A549 (cell line): ENCODE measurements around the gene KDM4B. TPM values are rescaled to one million over a fixed set of nuclear protein-coding genes. Genes with fewer than 3 reads are reported as not detected.

ENCODE experiments used
- ATAC-seq, 2 experiments: fragments of 200-7000 bp in 1 of 2; fragments of >200 bp in 1 of 2; cut with Nextera tagmentation in 1 of 2; cut with Tn5 transposase in 1 of 2; 3 replicates each; pipeline versions ENCODE4 v1.8.0 to v1.9.1; 2018 to 2020; ENCODE audit warnings: mild to moderate bottlenecking in 1 of 2, moderate library complexity in 1 of 2
- CTCF ChIA-PET: fragments of 300-600 bp; sonication (Branson Sonifier 250); formaldehyde crosslinking; extraction: SDS; loops from one replicate; lab custom pipeline; 2021; ENCODE audit warnings: antibody characterized with exemption, inconsistent platforms; lab: Yijun Ruan, JAX
- POLR2A ChIA-PET: fragments of 350-600 bp; formaldehyde crosslinking; extraction: SDS; loops from one replicate; lab custom pipeline; 2021; ENCODE audit warnings: antibody characterized with exemption, inconsistent platforms; lab: Yijun Ruan, JAX
- DNase-seq, 2 experiments: peaks; one replicate each; pipeline versions ENCODE4 v3.0.0 to v3.0.0-alpha.2; 2011 to 2016; ENCODE audit warnings: low read depth in 1 of 2, low spot score in 1 of 2
- FAIRE-seq: peaks from 2 replicates; lab custom pipeline; 2011; peaks lifted over from hg19 to GRCh38; lab: Jason Lieb, UNC
- H3K27ac ChIP-seq, 2 experiments: fragments of >200 bp; sonication (Bioruptor Twin); formaldehyde crosslinking; 3 replicates each; pipeline ENCODE4 v1.5.1; 2016 to 2017
- H3K4me1 ChIP-seq: fragments of >200 bp; sonication (Bioruptor Twin); formaldehyde crosslinking; 3 replicates; pipeline ENCODE4 v1.6.1; 2016
- H3K4me2 ChIP-seq: fragments of >200 bp; sonication (Bioruptor Twin); formaldehyde crosslinking; 3 replicates; pipeline ENCODE4 v1.6.1; 2016
- H3K4me3 ChIP-seq: fragments of >200 bp; sonication (Bioruptor Twin); formaldehyde crosslinking; 3 replicates; pipeline ENCODE4 v1.5.1; 2016
- H3K9me3 ChIP-seq: fragments of >200 bp; sonication (Bioruptor Twin); formaldehyde crosslinking; 3 replicates; pipeline ENCODE4 v1.6.1; 2016
- BHLHE40 ChIP-seq: IDR thresholded peaks from 2 replicates; pipeline ENCODE4 v1.6.1; 2012; ENCODE audit warnings: low read depth, low read length, inconsistent platforms
- CBX2 ChIP-seq: fragments of 200-600 bp; sonication (generic); IDR thresholded peaks from 2 replicates; pipeline ENCODE4 v1.6.1; 2016; ENCODE audit warnings: low read depth, mild to moderate bottlenecking, borderline replicate concordance
- CBX8 ChIP-seq: fragments of 200-600 bp; sonication (generic); IDR thresholded peaks from 2 replicates; pipeline ENCODE4 v1.6.1; 2016
- CHD2 ChIP-seq: fragments of 150-350 bp; IDR thresholded peaks from 2 replicates; pipeline ENCODE4 v1.6.1; 2014; ENCODE audit warnings: low read length; ENCODE audit not compliant: partially characterized antibody
- EHF ChIP-seq: fragments of 250-450 bp; sonication (Bioruptor Pico); IDR thresholded peaks from 2 replicates; pipeline ENCODE4 v1.5.0; 2020; ENCODE audit warnings: mild to moderate bottlenecking
- EHMT2 ChIP-seq: fragments of 200-600 bp; sonication (generic); IDR thresholded peaks from 2 replicates; pipeline ENCODE4 v1.6.1; 2016; ENCODE audit warnings: antibody characterized with exemption, low read depth, mild to moderate bottlenecking, moderate library complexity
- ESRRA ChIP-seq: fragments of 150-350 bp; IDR thresholded peaks from 2 replicates; pipeline ENCODE4 v1.6.1; 2014; ENCODE audit warnings: mild to moderate bottlenecking, low read length, borderline replicate concordance
- FOXS1 ChIP-seq: fragments of 250-450 bp; sonication (Bioruptor Pico); IDR thresholded peaks from 2 replicates; pipeline ENCODE4 v1.5.0; 2020; ENCODE audit warnings: mild to moderate bottlenecking, moderate library complexity
- GATA3 ChIP-seq: IDR thresholded peaks from 2 replicates; pipeline ENCODE4 v1.6.1; 2012; ENCODE audit warnings: borderline replicate concordance
- HEYL ChIP-seq: fragments of 250-450 bp; sonication (Bioruptor Pico); IDR thresholded peaks from 2 replicates; pipeline ENCODE4 v1.8.0; 2021; ENCODE audit warnings: mild to moderate bottlenecking, moderate library complexity
- HOXA7 ChIP-seq: fragments of 250-450 bp; sonication (Bioruptor Pico); IDR thresholded peaks from 2 replicates; pipeline ENCODE4 v1.5.0; 2020; ENCODE audit warnings: mild to moderate bottlenecking, moderate library complexity
- HOXB13 ChIP-seq: fragments of 250-450 bp; sonication (Bioruptor Pico); IDR thresholded peaks from 2 replicates; pipeline ENCODE4 v1.5.0; 2020; ENCODE audit warnings: low read depth, mild to moderate bottlenecking, moderate library complexity
- NFE2L2 ChIP-seq: fragments of 150-350 bp; conservative IDR thresholded peaks from 2 replicates; pipeline ENCODE4 v1.6.1; 2014; ENCODE audit warnings: low read length
- NR3C1 ChIP-seq: fragments of >200 bp; sonication (Bioruptor Twin); formaldehyde crosslinking; IDR thresholded peaks from 3 replicates; pipeline ENCODE4 v1.6.1; 2017
- PHF8 ChIP-seq: fragments of 200-600 bp; sonication (generic); IDR thresholded peaks from 2 replicates; pipeline ENCODE4 v1.6.1; 2016; ENCODE audit warnings: low read depth, mild to moderate bottlenecking, antibody characterized with exemption, moderate library complexity, borderline replicate concordance
- POLR2A ChIP-seq: IDR thresholded peaks from 2 replicates; pipeline ENCODE4 v1.6.1; 2012; ENCODE audit warnings: mild to moderate bottlenecking, low read length
- POLR2AphosphoS2 ChIP-seq: conservative IDR thresholded peaks from 2 replicates; pipeline ENCODE4 v1.6.1; 2012; ENCODE audit warnings: low read length, improper control_type of control experiment, inconsistent platforms
- RARB ChIP-seq: fragments of 250-450 bp; sonication (Bioruptor Pico); IDR thresholded peaks from 2 replicates; pipeline ENCODE4 v1.8.0; 2021; ENCODE audit warnings: mild to moderate bottlenecking, moderate library complexity
- RFX5 ChIP-seq: fragments of 450-650 bp; IDR thresholded peaks from 2 replicates; pipeline ENCODE4 v1.7.1; 2014; ENCODE audit warnings: antibody characterized with exemption, mild to moderate bottlenecking, moderate library complexity
- SMC3 ChIP-seq: fragments of >200 bp; sonication (Bioruptor Twin); formaldehyde crosslinking; IDR thresholded peaks from 3 replicates; pipeline ENCODE4 v1.6.1; 2018; ENCODE audit warnings: inconsistent platforms
- TFCP2L1 ChIP-seq: fragments of 250-450 bp; sonication (Bioruptor Pico); IDR thresholded peaks from 2 replicates; pipeline ENCODE4 v1.5.0; 2021; ENCODE audit warnings: mild to moderate bottlenecking
- TP53 ChIP-seq: fragments of 250-450 bp; sonication (Bioruptor Pico); IDR thresholded peaks from 2 replicates; pipeline ENCODE4 v1.5.0; 2021; ENCODE audit warnings: mild to moderate bottlenecking, moderate library complexity
- ZC3H11A ChIP-seq: fragments of 450-650 bp; IDR thresholded peaks from 2 replicates; pipeline ENCODE4 v1.6.1; 2014; ENCODE audit warnings: antibody characterized with exemption, mild to moderate bottlenecking
- ZSCAN20 ChIP-seq: fragments of 250-450 bp; sonication (Bioruptor Pico); IDR thresholded peaks from 2 replicates; pipeline ENCODE4 v1.8.0; 2022; ENCODE audit warnings: mild to moderate bottlenecking, moderate library complexity
- WGBS: methylation state at CpG from one replicate; pipeline ENCODE4 v1.1.6; 2017; ENCODE audit errors: missing lambda C conversion rate; 5-methylcytosine and 5-hydroxymethylcytosine counted together
- polyA plus RNA-seq, 4 experiments: library from polyadenylated mRNA; depleted of rRNA in 3 of 4; stranded (reverse); fragments of >200 nt; fragmentation: RNase III in 1 of 4; extraction: RNeasy Plus Mini Kit Qiagen cat#74134 plus additional on column Dnase treatment in 1 of 4; gene quantifications; 2 replicates in 3 of 4; 3 replicates in 1 of 4; pipeline ENCODE4 v1.2.3, GENCODE V29; 2011 to 2017
- TF ChIP-seq, protein P1 (sequence below): IDR thresholded peaks from 2 replicates; pipeline ENCODE4 v1.6.1; 2012; ENCODE audit warnings: low read depth, borderline replicate concordance
- TF ChIP-seq, protein P2 (sequence below): IDR thresholded peaks from 2 replicates; pipeline ENCODE4 v1.6.1; 2012

KDM4B gene
- polyA plus RNA-seq, 2 of the 4 experiments (the other 2 are of a cell fraction) = 3.0 to 4.6 TPM

DNA sequence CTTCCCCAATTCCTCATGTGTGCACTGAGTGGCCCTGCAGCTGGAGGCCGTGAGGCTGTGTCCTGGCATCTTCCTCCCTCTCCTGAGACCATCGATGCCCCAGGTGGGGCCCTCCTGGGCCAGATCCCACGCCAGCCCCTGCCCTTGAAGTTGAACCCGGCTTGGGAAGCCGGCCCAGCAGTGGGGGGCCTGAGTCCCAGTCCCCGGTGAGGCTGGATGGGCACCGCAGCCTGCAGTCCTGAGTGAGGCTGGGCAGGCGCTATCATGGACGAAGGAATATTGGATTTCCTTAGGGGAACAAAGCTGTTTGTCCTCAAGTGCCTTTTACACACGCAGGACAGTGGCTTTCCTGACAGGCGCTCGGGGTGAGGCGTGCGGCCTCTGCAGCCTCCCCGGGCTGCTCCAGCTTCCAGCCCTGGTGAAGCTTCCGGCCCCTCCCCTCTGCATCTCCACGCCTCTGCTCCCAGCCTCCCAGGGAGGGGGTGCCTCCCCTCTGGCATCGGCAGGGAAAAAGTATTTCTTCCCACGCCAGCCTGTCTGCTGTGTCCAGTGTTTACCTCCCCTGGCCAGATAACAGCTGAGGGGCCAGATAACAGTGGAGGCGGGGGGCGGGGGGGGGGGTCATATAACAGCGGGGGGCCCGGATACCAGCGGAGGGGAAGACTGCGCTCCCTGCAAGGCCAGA is 159.5 kb downstream of the KDM4B start:
- Histone ChIP-seq H3K27ac (no peak overlapping the region), H3K4me1 (no peaks in the 10 kb centered on the region)
- no peak for DNase-seq
- CTCF ChIA-PET = no interaction called here
- TF ChIP-seq TP53 (CRISPR knock-in tag) (no peak), SMC3 (no peak), RARB (CRISPR knock-in tag) (no peak), POLR2A (no peak), FOXS1 (no peak), HOXA7 (CRISPR knock-in tag) (no peak), CBX2 (no peak), HOXB13 (CRISPR knock-in tag) (no peak), PHF8 (no peak), EHMT2 (no peak), NR3C1 (no peak), NFE2L2 (no peak), ZC3H11A (no peak), CBX8 (no peak), TFCP2L1 (no peak), GATA3 (no peak), HEYL (no peak)
- TF ChIP-seq, protein P1, sequence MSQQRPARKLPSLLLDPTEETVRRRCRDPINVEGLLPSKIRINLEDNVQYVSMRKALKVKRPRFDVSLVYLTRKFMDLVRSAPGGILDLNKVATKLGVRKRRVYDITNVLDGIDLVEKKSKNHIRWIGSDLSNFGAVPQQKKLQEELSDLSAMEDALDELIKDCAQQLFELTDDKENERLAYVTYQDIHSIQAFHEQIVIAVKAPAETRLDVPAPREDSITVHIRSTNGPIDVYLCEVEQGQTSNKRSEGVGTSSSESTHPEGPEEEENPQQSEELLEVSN = no peak
- TF ChIP-seq, protein P2, sequence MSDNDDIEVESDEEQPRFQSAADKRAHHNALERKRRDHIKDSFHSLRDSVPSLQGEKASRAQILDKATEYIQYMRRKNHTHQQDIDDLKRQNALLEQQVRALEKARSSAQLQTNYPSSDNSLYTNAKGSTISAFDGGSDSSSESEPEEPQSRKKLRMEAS = no peak
- TF ChIP-seq, all 56 proteins: peak for 0
- POLR2A ChIA-PET = no interaction called here
- 85% methylated on average over 13 of the region's 25 CpGs for WGBS
- Histone ChIP-seq H3K9me3 (no peaks in the 10 kb centered on the region), H3K4me2 (no peak overlapping the region), H3K4me3 (no peak overlapping the region)
- no peak for ATAC-seq
- FAIRE-seq = no peak

DNA sequence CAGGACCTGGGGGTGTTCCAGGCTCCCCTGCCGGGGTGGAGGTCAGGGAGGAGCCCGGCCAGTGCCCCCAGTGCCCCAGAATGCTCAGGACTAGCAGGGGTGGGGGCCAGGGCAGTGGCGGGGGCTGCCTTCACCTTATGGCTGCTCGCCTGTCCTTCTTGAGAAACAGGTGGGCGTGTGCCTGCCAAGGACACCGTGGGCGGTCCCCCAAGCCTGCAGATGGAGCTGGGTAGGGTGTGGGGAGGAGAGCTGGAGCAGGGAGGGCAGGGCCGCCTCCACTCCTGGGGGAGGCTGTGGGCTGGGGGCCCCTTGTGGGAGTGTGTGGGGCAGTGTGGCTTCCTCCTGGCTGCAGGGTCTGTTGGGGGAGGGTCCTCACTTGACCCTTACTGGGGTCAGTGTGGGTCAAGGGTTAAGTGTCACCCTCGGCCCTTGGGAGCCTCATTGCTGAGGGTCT is 160.1 kb downstream of the KDM4B start:
- Histone ChIP-seq H3K9me3 (no peaks in the 10 kb centered on the region), H3K27ac (no peak overlapping the region), H3K4me3 (no peak overlapping the region)
- ATAC-seq = no peak
- DNase-seq = no peak
- FAIRE-seq = no peak
- WGBS = 100% methylated on average over 1 of the region's 9 CpGs
- no peak for TF ChIP-seq RFX5
- no peak for TF ChIP-seq CHD2
- no peak for TF ChIP-seq ZSCAN20 (CRISPR knock-in tag)
- no peak for TF ChIP-seq EHF (CRISPR knock-in tag)
- TF ChIP-seq, all 56 proteins: peak for 0
- ChIA-PET POLR2A (no interaction called here), CTCF (no interaction called here)
- Histone ChIP-seq H3K4me1 (no peaks in the 10 kb centered on the region), H3K4me2 (no peak overlapping the region)

DNA sequence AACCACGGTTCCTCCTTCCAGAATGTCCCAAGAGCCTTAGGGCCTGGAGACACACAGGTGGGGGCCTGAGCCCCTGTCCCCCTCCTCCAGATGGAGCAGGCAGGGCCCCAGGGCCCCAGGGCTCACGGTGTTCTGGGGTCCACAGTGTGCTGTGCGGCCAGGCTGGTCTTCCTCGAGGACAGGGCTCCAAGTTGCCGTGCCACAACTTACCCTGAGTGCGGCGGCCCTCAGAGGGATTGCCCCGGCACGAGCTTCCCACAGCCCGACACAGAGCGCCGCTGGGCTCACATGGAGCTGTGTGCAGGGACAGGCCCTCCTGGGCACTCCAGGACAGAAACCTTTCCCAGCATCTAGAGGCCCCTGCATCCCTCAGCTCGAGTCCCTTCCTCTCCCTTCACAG is 160.8 kb downstream of the KDM4B start:
- H3K4me2 ChIP-seq = no peak overlapping the region
- FAIRE-seq (no peak), DNase-seq (no peak), ATAC-seq (no peak)
- no peaks in the 10 kb centered on the region for H3K9me3 ChIP-seq
- H3K4me1 ChIP-seq = no peaks in the 10 kb centered on the region
- no peak overlapping the region for H3K4me3 ChIP-seq
- WGBS = 78% methylated on average over 5 of the region's 13 CpGs
- ChIA-PET POLR2A (no interaction called here), CTCF (no interaction called here)
- TF ChIP-seq BHLHE40 = no peak
- TF ChIP-seq, protein P2 = no peak
- TF ChIP-seq ESRRA = no peak
- TF ChIP-seq POLR2AphosphoS2 = no peak
- TF ChIP-seq NR3C1 = no peak
- TF ChIP-seq ZSCAN20 (CRISPR knock-in tag) = no peak
- TF ChIP-seq, all 56 proteins: peak for 0
- H3K27ac ChIP-seq = no peak overlapping the region
